ENCODE measurements around the gene EMD.

Gene EMD

DNA sequence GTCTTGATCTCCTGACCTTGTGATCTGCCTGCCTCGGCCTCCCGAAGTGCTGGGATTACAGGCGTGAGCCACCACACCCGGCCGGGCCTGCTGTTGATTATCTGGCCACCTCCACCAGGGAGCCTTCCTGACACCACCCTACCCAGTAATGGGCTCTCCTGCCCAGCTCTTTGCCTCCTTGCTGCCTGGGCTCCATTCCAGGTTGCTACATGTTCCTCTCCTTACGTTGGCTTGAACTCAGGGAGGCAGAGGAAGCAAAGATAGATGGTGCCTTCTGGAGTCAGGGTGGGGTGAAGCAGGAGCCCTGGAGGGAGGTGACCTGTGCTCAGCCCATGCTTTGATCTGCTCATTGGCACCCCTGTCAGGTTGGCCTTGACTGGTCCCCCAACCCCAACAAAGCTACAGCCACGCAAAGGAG is 31.0 kb upstream of the EMD start:
- DNase-seq = no peak
- no peak for TF ChIP-seq CTCF (IDR thresholded peaks at IDR 0.05)
- Mint-ChIP-seq H3K4me1 (peaks cover 5% of the 10 kb centered on the region), H3K4me3 (no peak overlapping the region), H3K36me3 (ENCODE audit: low read depth) (peaks cover 6% of the 10 kb centered on the region), H3K9me3 (peaks cover 11% of the 10 kb centered on the region), H3K27me3 (ENCODE audit: low read depth, poor library complexity) (no peaks in the 10 kb centered on the region), H3K27ac (no peak overlapping the region)

DNA sequence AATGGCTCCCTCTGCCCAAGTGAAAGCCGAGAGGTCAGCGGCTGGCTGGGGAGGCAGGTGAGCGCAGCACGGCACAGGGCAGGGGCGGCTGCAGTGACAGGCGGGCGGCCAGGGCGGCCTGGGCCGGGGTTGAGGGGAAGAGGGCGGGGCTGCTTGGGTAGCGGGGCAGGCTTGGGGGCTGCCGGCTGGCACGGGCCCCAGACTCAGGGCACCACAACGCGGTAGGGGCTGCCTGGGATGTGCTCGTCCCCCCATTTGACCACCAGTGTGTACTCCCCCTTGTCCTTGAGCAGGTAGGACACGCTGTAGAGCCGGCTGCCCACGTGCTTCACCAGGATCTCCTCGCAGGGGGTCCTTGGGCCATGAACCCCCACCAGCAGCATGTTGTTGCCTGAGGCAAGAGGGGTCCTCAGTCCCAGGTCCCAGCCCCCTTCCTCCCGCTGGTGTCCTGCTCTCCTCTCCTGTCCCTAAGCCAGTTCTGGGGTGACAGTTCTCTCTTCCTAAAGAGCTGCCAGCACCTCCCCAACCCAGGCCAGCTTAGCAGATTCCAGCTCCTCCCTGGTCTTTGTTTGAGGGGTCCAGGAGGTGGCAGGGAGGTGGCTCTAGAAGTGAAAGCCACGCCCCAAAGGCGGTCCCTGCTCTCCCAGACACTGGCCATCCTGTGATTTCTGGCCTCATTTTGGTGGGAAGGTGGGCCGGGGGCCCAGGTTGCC is 30.3 kb upstream of the EMD start:
- H3K9me3 Mint-ChIP-seq = peaks cover 15% of the 10 kb centered on the region
- peaks cover 12% of the 10 kb centered on the region for H3K36me3 Mint-ChIP-seq (ENCODE audit: low read depth)
- no peaks in the 10 kb centered on the region for H3K27me3 Mint-ChIP-seq (ENCODE audit: low read depth, poor library complexity)
- peak overlapping the region; percentile 82 for H3K27ac Mint-ChIP-seq
- no peak for DNase-seq
- no peak overlapping the region for H3K4me3 Mint-ChIP-seq
- no peak for TF ChIP-seq CTCF (IDR thresholded peaks at IDR 0.05)
- peaks cover 5% of the 10 kb centered on the region for H3K4me1 Mint-ChIP-seq

GRCh38 chrX:154349359-154349935 is 29.6 kb upstream of the EMD start:
- no peak overlapping the region for H3K27ac Mint-ChIP-seq
- peaks cover 15% of the 10 kb centered on the region for H3K9me3 Mint-ChIP-seq
- peaks cover 5% of the 10 kb centered on the region for H3K4me1 Mint-ChIP-seq
- no peak for DNase-seq
- H3K4me3 Mint-ChIP-seq = no peak overlapping the region
- H3K27me3 Mint-ChIP-seq (ENCODE audit: low read depth, poor library complexity) = no peaks in the 10 kb centered on the region
- H3K36me3 Mint-ChIP-seq (ENCODE audit: low read depth) = peaks cover 12% of the 10 kb centered on the region
- TF ChIP-seq CTCF (IDR thresholded peaks at IDR 0.05) = no peak

GRCh38 chrX:154349979-154350378 is 29.1 kb upstream of the EMD start:
- peaks cover 5% of the 10 kb centered on the region for H3K4me1 Mint-ChIP-seq
- DNase-seq = no peak
- no peak overlapping the region for H3K27ac Mint-ChIP-seq
- H3K36me3 Mint-ChIP-seq (ENCODE audit: low read depth) = peaks cover 12% of the 10 kb centered on the region
- no peak for TF ChIP-seq CTCF (IDR thresholded peaks at IDR 0.05)
- no peaks in the 10 kb centered on the region for H3K27me3 Mint-ChIP-seq (ENCODE audit: low read depth, poor library complexity)
- peaks cover 15% of the 10 kb centered on the region for H3K9me3 Mint-ChIP-seq
- H3K4me3 Mint-ChIP-seq = no peak overlapping the region

GRCh38 chrX:154350429-154351182 is 28.5 kb upstream of the EMD start:
- H3K9me3 Mint-ChIP-seq = peaks cover 15% of the 10 kb centered on the region
- no peak for TF ChIP-seq CTCF (IDR thresholded peaks at IDR 0.05)
- H3K36me3 Mint-ChIP-seq (ENCODE audit: low read depth) = peaks cover 12% of the 10 kb centered on the region
- H3K27me3 Mint-ChIP-seq (ENCODE audit: low read depth, poor library complexity) = no peaks in the 10 kb centered on the region
- H3K27ac Mint-ChIP-seq = no peak overlapping the region
- no peak for DNase-seq
- peaks cover 5% of the 10 kb centered on the region for H3K4me1 Mint-ChIP-seq
- H3K4me3 Mint-ChIP-seq = no peak overlapping the region
